Neural cell (in vitro differentiated cells): ENCODE results near the gene PPFIBP2. TPM values are rescaled to one million over a fixed set of nuclear protein-coding genes. Genes with fewer than 3 reads are reported as not detected.

Experiments used
- H2AFZ ChIP-seq: fragments of 200-600, 300-800 bp; sonication (generic), shearing (Covaris generic); 2 replicates; pipeline ENCODE4 v1.6.0; 2014; ENCODE audit warnings: low read depth, mild to moderate bottlenecking, antibody characterized with exemption, low read length, moderate library complexity
- H3F3A ChIP-seq: fragments of 200-600 bp; shearing (Covaris generic); 2 replicates; pipeline ENCODE4 v1.6.1; 2016; ENCODE audit warnings: mild to moderate bottlenecking, moderate library complexity, mixed read lengths, antibody characterized with exemption, low read length; ENCODE audit not compliant: insufficient read depth, poor library complexity, severe bottlenecking
- H3K27ac ChIP-seq: fragments of 200-600, 300-800 bp; sonication (generic), shearing (Covaris generic); 2 replicates; pipeline ENCODE4 v1.5.1; 2014; ENCODE audit warnings: mild to moderate bottlenecking, low read length, moderate library complexity
- H3K27me3 ChIP-seq: fragments of 300-800, 200-600 bp; sonication (generic), shearing (Covaris generic); 2 replicates; pipeline ENCODE4 v1.6.0; 2014; ENCODE audit warnings: mild to moderate bottlenecking, low read depth, low read length, moderate library complexity; ENCODE audit not compliant: insufficient read depth
- H3K36me3 ChIP-seq: fragments of 300-800, 200-600 bp; sonication (generic), shearing (Covaris generic); 2 replicates; pipeline ENCODE4 v1.5.1; 2014; ENCODE audit warnings: mild to moderate bottlenecking, antibody characterized with exemption, low read length, moderate library complexity; ENCODE audit not compliant: insufficient read depth
- H3K4me2 ChIP-seq: fragments of 300-800, 200-600 bp; sonication (generic), shearing (Covaris generic); 2 replicates; pipeline ENCODE4 v1.6.0; 2014; ENCODE audit warnings: mild to moderate bottlenecking, low read length
- H3K4me3 ChIP-seq: fragments of 300-800, 200-600 bp; sonication (generic), shearing (Covaris generic); 2 replicates; pipeline ENCODE4 v1.5.1; 2014; ENCODE audit warnings: mild to moderate bottlenecking, low read length, moderate library complexity
- H3K79me2 ChIP-seq: fragments of 200-600 bp; shearing (Covaris generic); replicated peaks from 2 replicates; pipeline ENCODE4 v1.6.0; 2014; ENCODE audit warnings: mild to moderate bottlenecking, low read length, moderate library complexity; ENCODE audit not compliant: insufficient read depth
- H3K9ac ChIP-seq: fragments of 300-800, 200-600 bp; sonication (generic), shearing (Covaris generic); 2 replicates; pipeline ENCODE4 v1.6.1; 2016; ENCODE audit warnings: mild to moderate bottlenecking, low read length, mixed read lengths
- H3K9me2 ChIP-seq: fragments of 200-600 bp; shearing (Covaris generic); 2 replicates; pipeline ENCODE4 v1.6.1; 2016; ENCODE audit warnings: mild to moderate bottlenecking, low read length, mixed read lengths; ENCODE audit not compliant: insufficient read depth
- H3K9me3 ChIP-seq: fragments of 200-600, 300-800 bp; sonication (generic), shearing (Covaris generic); 2 replicates; pipeline ENCODE4 v1.6.1; 2016; ENCODE audit warnings: mild to moderate bottlenecking, mixed run types, low read length, moderate library complexity, mixed read lengths
- H4K20me1 ChIP-seq: fragments of 200-600 bp; shearing (Covaris generic); 2 replicates; pipeline ENCODE4 v1.6.1; 2016; ENCODE audit warnings: mild to moderate bottlenecking, mixed run types; ENCODE audit not compliant: insufficient read depth
- CTCF ChIP-seq: fragments of 450-650 bp; IDR thresholded peaks from 2 replicates; pipeline ENCODE4 v1.5.1; 2014; ENCODE audit warnings: antibody characterized with exemption, mild to moderate bottlenecking, moderate library complexity; ENCODE audit not compliant: poor library complexity, severe bottlenecking
- EP300 ChIP-seq: fragments of 450-650 bp; conservative IDR thresholded peaks from 2 replicates; pipeline ENCODE4 v1.6.1; 2014; ENCODE audit warnings: antibody characterized with exemption, mild to moderate bottlenecking, moderate library complexity; ENCODE audit not compliant: poor library complexity, severe bottlenecking
- EZH2 ChIP-seq: fragments of 200-600, 300-800 bp; shearing (Covaris generic), sonication (generic); IDR thresholded peaks from 2 replicates; pipeline ENCODE4 v1.6.1; 2014; ENCODE audit warnings: antibody characterized with exemption, low read length, borderline replicate concordance, mild to moderate bottlenecking; ENCODE audit not compliant: insufficient read depth, poor library complexity, severe bottlenecking
- MXI1 ChIP-seq: fragments of 450-650 bp; conservative IDR thresholded peaks from 2 replicates; pipeline ENCODE4 v1.6.1; 2014; ENCODE audit warnings: antibody characterized with exemption, mild to moderate bottlenecking; ENCODE audit not compliant: poor library complexity, severe bottlenecking
- POLR2AphosphoS5 ChIP-seq: IDR thresholded peaks from 2 replicates; pipeline ENCODE4 v1.6.1; 2012
- RAD21 ChIP-seq: fragments of 450-650 bp; conservative IDR thresholded peaks from 2 replicates; pipeline ENCODE4 v1.6.1; 2014; ENCODE audit warnings: antibody characterized with exemption, mild to moderate bottlenecking, moderate library complexity
- SMC3 ChIP-seq: fragments of 450-650 bp; conservative IDR thresholded peaks from 2 replicates; pipeline ENCODE4 v1.6.1; 2014; ENCODE audit warnings: antibody characterized with exemption, mild to moderate bottlenecking, moderate library complexity; ENCODE audit not compliant: poor library complexity
- TAF1 ChIP-seq: IDR thresholded peaks from 2 replicates; pipeline ENCODE4 v1.6.1; 2012; ENCODE audit warnings: low read depth
- polyA plus RNA-seq: library from polyadenylated mRNA; depleted of rRNA; stranded (reverse); fragments of >200 nt; gene quantifications from 2 replicates; pipeline ENCODE4 v1.2.3, GENCODE V29; 2014
- TF ChIP-seq, protein P1 (sequence below): IDR thresholded peaks from 2 replicates; pipeline ENCODE4 v1.6.1; 2012; ENCODE audit warnings: borderline replicate concordance

Gene PPFIBP2
- polyA plus RNA-seq, 1 donor from 2014 or later, result not detected

GRCh38 chr11:7528514-7529049, 14.8 kb downstream of the PPFIBP2 start:
- no peak for TF ChIP-seq EP300
- TF ChIP-seq SMC3, result no peak
- no peak for TF ChIP-seq POLR2AphosphoS5
- TF ChIP-seq, protein P1, sequence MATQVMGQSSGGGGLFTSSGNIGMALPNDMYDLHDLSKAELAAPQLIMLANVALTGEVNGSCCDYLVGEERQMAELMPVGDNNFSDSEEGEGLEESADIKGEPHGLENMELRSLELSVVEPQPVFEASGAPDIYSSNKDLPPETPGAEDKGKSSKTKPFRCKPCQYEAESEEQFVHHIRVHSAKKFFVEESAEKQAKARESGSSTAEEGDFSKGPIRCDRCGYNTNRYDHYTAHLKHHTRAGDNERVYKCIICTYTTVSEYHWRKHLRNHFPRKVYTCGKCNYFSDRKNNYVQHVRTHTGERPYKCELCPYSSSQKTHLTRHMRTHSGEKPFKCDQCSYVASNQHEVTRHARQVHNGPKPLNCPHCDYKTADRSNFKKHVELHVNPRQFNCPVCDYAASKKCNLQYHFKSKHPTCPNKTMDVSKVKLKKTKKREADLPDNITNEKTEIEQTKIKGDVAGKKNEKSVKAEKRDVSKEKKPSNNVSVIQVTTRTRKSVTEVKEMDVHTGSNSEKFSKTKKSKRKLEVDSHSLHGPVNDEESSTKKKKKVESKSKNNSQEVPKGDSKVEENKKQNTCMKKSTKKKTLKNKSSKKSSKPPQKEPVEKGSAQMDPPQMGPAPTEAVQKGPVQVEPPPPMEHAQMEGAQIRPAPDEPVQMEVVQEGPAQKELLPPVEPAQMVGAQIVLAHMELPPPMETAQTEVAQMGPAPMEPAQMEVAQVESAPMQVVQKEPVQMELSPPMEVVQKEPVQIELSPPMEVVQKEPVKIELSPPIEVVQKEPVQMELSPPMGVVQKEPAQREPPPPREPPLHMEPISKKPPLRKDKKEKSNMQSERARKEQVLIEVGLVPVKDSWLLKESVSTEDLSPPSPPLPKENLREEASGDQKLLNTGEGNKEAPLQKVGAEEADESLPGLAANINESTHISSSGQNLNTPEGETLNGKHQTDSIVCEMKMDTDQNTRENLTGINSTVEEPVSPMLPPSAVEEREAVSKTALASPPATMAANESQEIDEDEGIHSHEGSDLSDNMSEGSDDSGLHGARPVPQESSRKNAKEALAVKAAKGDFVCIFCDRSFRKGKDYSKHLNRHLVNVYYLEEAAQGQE, result no peak
- no peak for TF ChIP-seq MXI1
- TF ChIP-seq RAD21, result no peak
- TF ChIP-seq TAF1, result no peak
- no peak for TF ChIP-seq CTCF
- no peak for TF ChIP-seq EZH2
- Histone ChIP-seq H3F3A (no peaks in the 10 kb centered on the region), H3K9ac (no peak overlapping the region), H3K79me2 (no peaks in the 10 kb centered on the region), H3K4me3 (no peak overlapping the region), H3K27me3 (no peaks in the 10 kb centered on the region), H3K36me3 (no peaks in the 10 kb centered on the region), H3K9me3 (no peaks in the 10 kb centered on the region), H3K27ac (no peak overlapping the region), H3K4me2 (no peak overlapping the region), H2AFZ (no peak overlapping the region), H3K9me2 (no peaks in the 10 kb centered on the region), H4K20me1 (no peaks in the 10 kb centered on the region)

DNA sequence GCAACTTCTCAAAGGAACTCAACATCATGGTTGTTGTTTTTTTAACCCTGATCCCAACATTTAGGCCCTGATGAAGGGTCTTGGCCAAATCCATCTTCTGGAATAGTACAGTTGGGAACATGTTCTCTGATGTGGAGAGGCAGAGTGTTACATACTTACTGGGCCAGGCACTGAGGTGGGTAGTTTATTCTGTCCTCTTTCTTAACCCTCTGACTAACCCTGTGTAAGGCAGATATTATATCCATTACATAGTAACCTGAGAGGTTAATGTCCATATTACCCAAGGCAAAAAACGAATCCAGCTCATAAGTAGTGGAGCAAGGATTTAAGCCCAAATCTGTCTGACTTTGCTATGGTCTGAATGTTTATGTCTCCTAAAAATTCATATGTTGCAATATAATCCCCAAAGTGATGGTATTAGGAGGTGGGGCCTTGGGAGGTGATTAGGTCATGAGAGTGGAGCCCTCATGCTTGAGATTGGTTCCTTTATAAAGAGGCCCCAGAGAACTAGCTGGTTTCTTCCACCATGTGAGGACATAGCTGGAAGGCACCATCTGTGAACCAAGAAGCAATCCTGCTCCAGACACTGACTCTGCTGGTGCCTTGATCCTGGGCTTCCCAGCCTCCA, 16.3 kb downstream of the PPFIBP2 start:
- Histone ChIP-seq H3K9me2 (no peaks in the 10 kb centered on the region), H3F3A (no peaks in the 10 kb centered on the region), H3K36me3 (no peaks in the 10 kb centered on the region), H3K27ac (no peak overlapping the region), H3K79me2 (no peaks in the 10 kb centered on the region), H3K4me2 (no peak overlapping the region), H3K9ac (no peak overlapping the region), H4K20me1 (no peaks in the 10 kb centered on the region), H3K9me3 (no peaks in the 10 kb centered on the region), H3K27me3 (no peaks in the 10 kb centered on the region), H2AFZ (no peak overlapping the region), H3K4me3 (no peak overlapping the region)
- no peak for TF ChIP-seq MXI1
- TF ChIP-seq, protein P1, result no peak
- TF ChIP-seq CTCF, result no peak
- TF ChIP-seq EP300, result no peak
